Heart right ventricle (tissue), 16 donors: ENCODE data around the gene PLAC1. TPM values are rescaled to one million over a fixed set of nuclear protein-coding genes. Genes with fewer than 3 reads are reported as not detected.

Source experiments
- ATAC-seq, 8 donors: fragments of 200-7000 bp; cut with Tn5 transposase; one replicate each; pipeline ENCODE4 v1.9.1; 2020; ENCODE audit warnings: mild to moderate bottlenecking in 8 of 8, moderate library complexity in 8 of 8, moderate number of reproducible peaks in 1 of 8
- DNase-seq, 2 donors: peaks; one replicate each; pipeline ENCODE4 v3.0.0-alpha.2; 2020
- H3K27ac ChIP-seq, 10 donors: fragments of 200-600 bp; sonication (generic) in 2 of 10; one replicate each; pipeline versions ENCODE4 v1.5.0 to v1.8.0; 2020 to 2022; ENCODE audit warnings: mild to moderate bottlenecking in 3 of 10
- H3K27me3 ChIP-seq, 7 donors: fragments of 200-600 bp; one replicate each; pipeline ENCODE4 v1.8.0; 2021 to 2022; ENCODE audit warnings: mild to moderate bottlenecking in 2 of 7
- H3K36me3 ChIP-seq, 9 donors: fragments of 200-600 bp; sonication (generic) in 1 of 9; one replicate each; pipeline versions ENCODE4 v1.5.0 to v1.8.0; 2020 to 2022; ENCODE audit warnings: mild to moderate bottlenecking in 2 of 9
- H3K4me1 ChIP-seq, 9 donors: fragments of 200-600 bp; sonication (generic) in 1 of 9; one replicate each; pipeline versions ENCODE4 v1.5.0 to v1.8.0; 2020 to 2022; ENCODE audit warnings: mild to moderate bottlenecking in 4 of 9
- H3K4me3 ChIP-seq, 10 donors: fragments of 200-600 bp; sonication (generic) in 2 of 10; one replicate each; pipeline versions ENCODE4 v1.5.0 to v1.8.0; 2020 to 2022; ENCODE audit warnings: mild to moderate bottlenecking in 7 of 10, moderate library complexity in 2 of 10
- H3K9me3 ChIP-seq, 11 donors: fragments of 200-600 bp in 10 of 11; sonication (generic) in 2 of 11; one replicate each; pipeline versions ENCODE4 v1.5.0 to v1.8.0; 2013 to 2022; ENCODE audit warnings: mild to moderate bottlenecking in 2 of 11, control low read depth in 1 of 11, moderate library complexity in 1 of 11
- WGBS, 2 donors: extraction: QIAGEN DNeasy Blood & Tissue Kit; methylation state at CpG; one replicate each; pipeline ENCODE4 v1.1.7; 2013; ENCODE audit warnings: inconsistent platforms in 1 of 2; 5-methylcytosine and 5-hydroxymethylcytosine counted together
- intact Hi-C, 10 donors: fragments of 100-400 bp; cut with DNase I; formaldehyde crosslinking; loops; one replicate each; pipeline versions ENCODE4 v1.11.1 to v1.14.2; 2022
- microRNA-seq, 2 donors: library from miRNA; unstranded; fragments of <30 nt; microRNA quantifications; one replicate each; pipeline ENCODE4 v1.2.0, GENCODE V29; 2021
- polyA plus RNA-seq, 2 donors: library from polyadenylated mRNA; stranded (reverse); fragments of 200-250 nt; gene quantifications; one replicate each; pipeline ENCODE4 v1.2.3, GENCODE V29; 2013
- total RNA-seq, 10 donors: library from RNA; stranded (reverse); fragmentation: NEBNext Ultra II Directional in 3 of 10; extraction: Animal tissue kit (Norgen Biotek cat#: 25700) in 3 of 10; gene quantifications; one replicate each; pipeline versions ENCODE4 v1.2.1 to v1.2.4, GENCODE V29; 2021 to 2023
- TF ChIP-seq, protein P1 (sequence below), 9 donors: fragments of 200-600 bp; sonication (generic) in 2 of 9; IDR thresholded peaks; one replicate each; pipeline versions ENCODE4 v1.5.0 to v1.8.0; 2021 to 2022; ENCODE audit warnings: antibody characterized with exemption in 9 of 9, mild to moderate bottlenecking in 5 of 9, moderate library complexity in 1 of 9
- donor health status: Arrhythmogenic right ventricular cardiomyopathy.
- donor health status: ischemic (EF 13 %, LVEDD 7.1; RV severe dilation, severe dysfunction).
- donor health status: healthy with polysubstance abuse.
- donor health status: DM: no; HTN: yes; CAD: no.
- donor health status: DM: no; HTN: no; CAD: no.
- donor health status: ischemic (EF 25% LVEDD 6.9; RV normal size, moderate dysfunction).
- donor health status: ischemic (EF 25% LVEDD 5.7; RV mildly dilated, moderate dysfunction).
- donor health status: healthy.
- donor health status: DM: yes; HTN: yes; CAD: no.
- donor health status: Ischemic cardiomyopathy.
- donor health status: ischemic (EF 35%, LVEDD 5.7; RV mildly dilated, moderate dysfunction).
- donor health status: nonischemic (EF 11% LVEDD 7.7; RV severe dilation, severe dysfunction).
- donor health status: DM: yes; HTN: yes; CAD: no.
- donor health status: PGD.
- donor health status: ischemic (EF 29% LVEDD 5.4; RV normal size, mild dysfunction).
- donor health status: nonischemic (EF 23%, LVEDD 6.1; RV moderate dilation, normal function).

PLAC1 gene
- total and polyA plus RNA-seq, 12 donors, result not detected

DNA sequence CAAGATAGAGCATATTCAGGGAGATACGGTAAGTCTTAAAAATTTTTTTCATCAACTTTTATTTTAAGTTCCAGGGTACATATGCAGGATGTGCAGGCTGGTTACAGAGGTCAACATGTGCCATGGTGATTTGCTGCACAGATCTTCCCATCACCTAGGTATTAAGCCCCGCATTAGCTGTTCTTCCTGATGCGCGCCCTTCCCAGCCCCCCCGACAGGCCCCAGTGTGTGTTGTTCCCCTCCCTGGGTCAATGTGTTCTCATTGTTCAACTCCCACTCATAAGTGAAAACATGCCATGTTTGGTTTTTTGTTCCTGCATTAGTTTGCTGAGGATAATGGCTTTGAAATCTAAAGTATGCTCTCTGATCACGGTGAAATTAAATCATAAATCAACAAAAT, 134.1 kb downstream of the PLAC1 start:
- H3K4me1 ChIP-seq, result peaks cover 0 to 4% (median 0%) of the 10 kb centered on the region in 9 donors
- H3K9me3 ChIP-seq, result no peaks in the 10 kb centered on the region
- DNase-seq (no peak), ATAC-seq (no peak)
- H3K36me3 ChIP-seq, result no peaks in the 10 kb centered on the region
- H3K27ac ChIP-seq, result no peak overlapping the region
- TF ChIP-seq, protein P1, sequence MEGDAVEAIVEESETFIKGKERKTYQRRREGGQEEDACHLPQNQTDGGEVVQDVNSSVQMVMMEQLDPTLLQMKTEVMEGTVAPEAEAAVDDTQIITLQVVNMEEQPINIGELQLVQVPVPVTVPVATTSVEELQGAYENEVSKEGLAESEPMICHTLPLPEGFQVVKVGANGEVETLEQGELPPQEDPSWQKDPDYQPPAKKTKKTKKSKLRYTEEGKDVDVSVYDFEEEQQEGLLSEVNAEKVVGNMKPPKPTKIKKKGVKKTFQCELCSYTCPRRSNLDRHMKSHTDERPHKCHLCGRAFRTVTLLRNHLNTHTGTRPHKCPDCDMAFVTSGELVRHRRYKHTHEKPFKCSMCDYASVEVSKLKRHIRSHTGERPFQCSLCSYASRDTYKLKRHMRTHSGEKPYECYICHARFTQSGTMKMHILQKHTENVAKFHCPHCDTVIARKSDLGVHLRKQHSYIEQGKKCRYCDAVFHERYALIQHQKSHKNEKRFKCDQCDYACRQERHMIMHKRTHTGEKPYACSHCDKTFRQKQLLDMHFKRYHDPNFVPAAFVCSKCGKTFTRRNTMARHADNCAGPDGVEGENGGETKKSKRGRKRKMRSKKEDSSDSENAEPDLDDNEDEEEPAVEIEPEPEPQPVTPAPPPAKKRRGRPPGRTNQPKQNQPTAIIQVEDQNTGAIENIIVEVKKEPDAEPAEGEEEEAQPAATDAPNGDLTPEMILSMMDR (IDR thresholded peaks at IDR 0.05), result no peak
- WGBS, 2 donors, result 73 to 90% methylated on average over 6 of the region's 6 CpGs
- intact Hi-C loops, result loop anchor here in 7 of 10 donors (5.0 to 10.0 kb wide), 3 partner anchors 228 to 261 kb away; no protein-coding TSS in a partner anchor
- no peak overlapping the region for H3K4me3 ChIP-seq
- H3K27me3 ChIP-seq, result no peaks in the 10 kb centered on the region

DNA sequence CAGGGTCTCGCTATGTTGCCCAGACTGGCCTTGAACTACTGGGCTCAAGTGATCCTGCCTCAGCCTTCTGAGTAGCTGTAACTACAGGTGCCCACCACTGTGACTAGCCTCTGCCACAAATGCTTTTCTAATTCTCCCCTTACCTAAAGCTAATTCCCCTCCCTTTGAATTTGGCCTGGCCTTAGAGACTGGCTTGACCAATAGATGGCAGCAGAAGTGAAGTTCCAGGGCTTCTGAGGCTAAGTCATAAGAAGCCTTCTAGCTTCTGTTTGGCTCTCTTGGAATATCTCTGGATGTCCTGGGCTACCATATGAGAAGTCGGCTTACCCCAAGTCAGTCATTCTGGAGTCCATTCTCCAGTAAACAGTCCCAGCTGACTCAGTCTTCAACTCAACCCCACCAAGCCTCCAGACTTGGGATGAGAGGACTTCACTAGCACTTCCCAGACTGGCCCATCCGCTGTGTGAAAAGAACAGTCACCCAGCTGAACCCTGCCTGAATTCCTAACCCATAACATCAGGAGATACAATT, 137.3 kb downstream of the PLAC1 start:
- WGBS, 2 donors, result 71 to 75% methylated on average over 3 of the region's 3 CpGs
- Histone ChIP-seq H3K9me3 (no peaks in the 10 kb centered on the region), H3K27me3 (no peaks in the 10 kb centered on the region), H3K4me3 (no peak overlapping the region), H3K27ac (no peak overlapping the region), H3K4me1 (no peaks in the 10 kb centered on the region), H3K36me3 (no peaks in the 10 kb centered on the region)
- DNase-seq, result peak in 1 of 2 donors; percentile 22
- intact Hi-C loops, result loop anchor here in 9 of 10 donors (2.0 to 10.0 kb wide), 5 partner anchors 231 to 264 kb away; no protein-coding TSS in a partner anchor
- TF ChIP-seq, protein P1 (IDR thresholded peaks at IDR 0.05), result peak; percentile 24 to 68 (median 58)
- ATAC-seq, result peak in 7 of 8 donors; percentile 56 to 72 (median 67)

Small RNAs within 50 kb of the gene (microRNA-seq; reads per million reads assigned to microRNA genes)
- gene MIR424 (6,856 to 8,746 reads per million in 2 donors), gene MIR450A1 (10.7 to 10.8 reads per million in 2 donors), gene MIR450A2 (6.0 to 7.7 reads per million in 2 donors), gene MIR450B (7.2 to 9.2 reads per million in 2 donors), gene MIR503 (17.4 to 59.3 reads per million in 2 donors), gene MIR542 (80.8 to 113 reads per million in 2 donors)

Other genes with a start within 250 kb of the PLAC1 start
- gene HPRT1, start 198.3 kb downstream of the PLAC1 start, total RNA-seq, result 10 to 100 TPM; 17.0 to 29.2 (median 24.0) TPM
- 10 to 100 TPM; 28.0 to 29.6 TPM for gene HPRT1, start 198.3 kb downstream of the PLAC1 start, polyA plus RNA-seq
- gene PABIR2, start 138.7 kb upstream of the PLAC1 start, total RNA-seq, result 10 to 100 TPM; 10.7 to 18.7 (median 14.1) TPM
- 10 to 100 TPM; 11.6 to 23.3 TPM for gene PABIR2, start 138.7 kb upstream of the PLAC1 start, polyA plus RNA-seq